Effector CD8-positive, alpha-beta T cell (primary cell): Measurements from ENCODE around the gene DDOST.
A peak's percentile ranks its signal among the peaks of the same experiment; 100 is the strongest.

Source experiments
- DNase-seq: peaks from one replicate; lab custom pipeline; 2025; lab: John Stamatoyannopoulos, UW
- total RNA-seq, 4 experiments: gene quantifications; one replicate each; lab custom pipeline; 2026; lab: John Stamatoyannopoulos, UW

Gene DDOST
- 143 to 245 (median 150) reads per million in 4 experiments for total RNA-seq

DNA sequence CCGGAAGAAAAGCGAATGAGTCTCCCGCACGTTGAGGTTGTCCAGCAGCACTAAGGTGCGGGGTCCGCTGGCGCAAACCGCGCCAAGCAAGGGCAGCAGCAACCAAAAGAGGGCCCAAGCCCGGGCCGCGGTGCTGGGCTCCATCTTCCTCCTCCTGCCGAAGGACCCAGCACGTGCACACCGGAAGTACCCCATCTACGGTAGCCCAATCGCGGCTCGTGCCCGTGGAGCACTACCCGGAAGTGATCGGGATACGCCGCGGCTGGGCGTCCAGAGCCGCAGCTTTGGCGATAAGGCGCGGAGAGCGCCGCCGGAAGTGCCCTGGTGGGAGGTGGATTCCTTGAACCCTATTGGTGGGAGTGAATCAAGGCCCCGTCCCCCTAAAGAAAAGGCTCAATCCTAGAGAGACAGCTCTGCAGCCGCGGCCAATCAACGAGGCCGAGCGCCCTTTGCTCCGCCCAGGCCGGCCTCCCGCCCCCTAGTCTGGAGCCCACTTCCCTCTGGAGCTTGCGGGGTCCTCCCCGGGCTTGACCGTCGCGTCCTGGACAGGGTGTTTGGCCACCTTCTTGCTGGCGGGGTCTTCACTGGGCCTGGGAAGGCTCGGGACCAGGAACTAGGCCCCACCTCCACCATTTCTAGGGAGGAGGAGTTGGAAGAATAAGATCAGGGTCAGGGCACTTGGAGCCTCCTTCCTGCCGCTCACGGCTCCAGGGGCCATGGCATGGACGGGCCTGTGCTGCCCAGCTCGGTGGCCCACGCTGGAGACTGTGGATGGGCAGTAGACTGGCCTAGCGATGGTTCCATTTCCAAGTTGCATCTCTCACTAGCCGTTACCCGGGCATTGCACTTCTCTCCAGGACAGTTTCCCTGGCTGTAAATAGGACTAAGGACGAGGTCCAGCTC is at the start of gene DDOST:
DDOST (minus strand) TSS at position 163 of the 903 bp plus-strand sequence; CDS start at position 144, 19 bp downstream.
- peak; percentile 89 for DNase-seq

DNA sequence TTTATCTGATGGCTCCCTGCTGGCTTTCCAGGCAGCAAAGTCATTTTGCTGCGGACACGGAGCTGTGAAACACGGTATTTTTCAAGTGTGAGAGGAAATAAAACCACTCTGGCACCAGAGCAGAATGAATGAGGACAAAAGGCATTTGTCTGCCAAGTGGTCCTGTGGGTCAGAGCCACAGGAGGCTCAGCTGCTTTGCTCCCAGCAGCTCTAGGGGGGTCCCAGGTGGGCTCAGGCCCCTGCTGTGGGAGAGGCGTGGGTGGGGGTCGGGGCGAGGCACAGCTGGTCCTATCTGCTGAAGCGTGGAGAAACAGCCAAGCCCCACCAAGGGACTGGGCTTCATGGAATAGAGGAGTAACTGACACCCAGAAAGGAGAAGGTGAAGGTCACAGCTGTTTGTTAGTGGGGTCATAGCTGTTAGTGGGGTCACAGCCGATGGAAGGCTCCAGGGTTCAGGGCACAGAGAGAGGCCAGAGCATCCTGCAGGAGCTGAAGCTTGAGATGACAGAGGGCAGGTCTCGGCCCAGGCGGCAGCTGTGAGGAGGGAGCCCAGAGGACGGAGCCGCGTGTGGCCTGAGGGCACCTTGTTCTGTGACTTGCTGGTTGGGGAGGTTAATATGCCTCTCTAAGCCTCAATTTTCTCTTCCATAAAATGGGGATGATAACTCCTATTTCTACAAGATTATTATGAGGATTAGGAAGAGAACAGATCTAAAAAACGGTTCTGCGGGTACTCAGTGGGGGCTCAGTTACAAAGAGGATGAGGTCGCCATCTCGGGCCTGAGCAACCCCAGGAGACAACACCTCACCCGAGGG is 49.5 kb upstream of the DDOST start:
- no peak for DNase-seq

DNA sequence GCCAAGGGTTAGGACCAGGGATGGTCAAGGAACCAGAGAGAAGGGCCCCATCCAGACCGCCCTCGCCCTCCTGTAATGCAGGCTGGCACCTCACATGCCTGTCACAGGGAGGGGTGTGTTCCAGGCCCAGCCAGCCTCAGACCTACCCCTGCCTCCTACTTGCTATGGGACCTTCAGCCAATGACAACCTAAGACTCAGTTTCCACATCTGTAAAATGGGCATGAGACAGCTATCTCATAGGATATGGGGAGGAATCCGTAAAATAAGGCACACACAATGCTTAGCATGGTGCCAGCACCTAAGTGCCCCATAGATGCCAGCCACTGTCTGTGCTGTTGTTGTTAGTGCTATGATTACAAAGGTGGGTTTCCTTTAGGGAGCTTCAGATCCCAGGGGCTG is 48.7 kb upstream of the DDOST start:
- no peak for DNase-seq

DNA sequence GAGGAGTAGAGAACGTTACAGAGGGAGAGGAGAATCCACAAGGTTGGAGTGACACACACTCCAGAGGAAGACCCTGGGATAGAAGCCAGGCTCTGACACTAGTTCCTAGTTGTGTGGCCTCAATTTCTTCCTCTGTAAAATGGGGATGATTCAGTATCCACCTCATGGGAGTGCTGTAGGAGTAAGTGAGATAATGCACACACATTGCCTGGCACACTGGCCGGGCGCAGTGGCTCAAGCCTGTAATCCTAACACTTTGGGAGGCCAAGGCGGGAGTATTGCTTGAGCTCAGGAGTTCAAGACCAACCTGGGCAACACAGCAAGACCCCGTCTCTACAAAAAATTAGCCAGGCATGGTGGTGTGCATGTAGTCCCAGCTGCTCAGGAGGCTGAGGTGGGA is 47.7 kb upstream of the DDOST start:
- DNase-seq = no peak

DNA sequence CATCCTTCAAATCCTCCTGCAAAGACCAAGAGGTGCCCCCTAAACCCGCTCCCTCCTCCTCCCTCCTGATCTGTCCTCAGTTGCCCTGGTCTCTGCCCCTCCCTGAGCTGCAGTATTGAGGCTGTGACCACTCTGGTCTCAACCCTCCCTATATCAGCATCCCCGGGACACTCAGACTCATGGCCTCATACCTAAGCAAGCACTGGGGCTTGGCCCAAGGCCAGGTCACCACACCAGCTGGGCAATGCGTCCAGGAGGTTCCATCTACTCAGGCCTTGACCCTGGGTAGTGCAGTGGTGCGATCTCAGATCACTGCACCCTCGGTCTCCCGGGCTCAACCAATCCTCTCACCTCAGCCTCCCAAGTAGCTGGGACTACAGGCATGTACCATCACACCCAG is 46.9 kb upstream of the DDOST start:
- DNase-seq = no peak

DNA sequence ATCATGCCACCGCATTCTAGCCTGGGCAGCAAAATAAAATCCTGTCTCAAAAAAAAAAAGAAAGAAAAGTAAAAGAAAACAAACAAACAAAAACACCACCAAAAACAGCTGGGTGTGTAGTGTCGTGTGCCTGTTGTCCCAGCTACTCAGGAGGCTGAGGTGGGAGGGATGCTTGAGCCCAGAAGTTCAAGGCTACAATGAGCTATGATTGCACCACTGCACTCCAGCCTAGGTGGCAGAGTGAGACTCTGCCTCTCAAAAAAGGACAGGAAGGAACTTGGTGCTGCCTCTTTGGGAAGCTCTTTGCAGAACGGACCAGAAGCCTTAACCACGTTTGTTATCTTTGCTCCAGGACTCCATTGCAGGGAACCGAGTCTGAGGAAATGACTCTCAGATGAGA is 45.7 kb upstream of the DDOST start:
- DNase-seq = no peak

DNA sequence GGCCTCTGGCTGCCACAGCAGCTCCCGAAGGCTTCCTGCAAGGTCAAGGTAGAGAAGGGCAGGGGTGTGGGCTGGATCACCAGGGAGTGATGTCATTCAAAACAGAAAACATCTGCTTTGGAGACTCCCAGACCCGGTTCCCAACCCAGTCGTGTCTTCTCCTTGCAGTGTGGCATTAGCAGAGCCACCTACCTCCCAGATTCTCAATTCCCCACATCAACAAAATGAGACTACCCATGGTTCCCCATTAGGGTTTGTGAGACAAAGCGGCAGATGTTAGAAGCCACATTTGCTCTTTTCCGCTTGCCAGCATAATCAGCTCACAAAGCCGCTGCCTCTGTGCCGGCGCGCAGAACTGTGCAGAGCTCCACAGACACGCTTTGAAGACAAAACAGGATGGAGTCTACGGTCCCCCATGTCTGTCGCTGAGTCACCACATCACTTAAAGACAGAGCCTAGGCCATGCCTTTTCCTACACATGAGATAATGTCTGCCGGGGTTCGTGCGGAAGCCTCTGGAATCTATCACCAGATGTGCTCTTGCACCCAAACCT is 44.1 kb upstream of the DDOST start:
- DNase-seq = no peak

DNA sequence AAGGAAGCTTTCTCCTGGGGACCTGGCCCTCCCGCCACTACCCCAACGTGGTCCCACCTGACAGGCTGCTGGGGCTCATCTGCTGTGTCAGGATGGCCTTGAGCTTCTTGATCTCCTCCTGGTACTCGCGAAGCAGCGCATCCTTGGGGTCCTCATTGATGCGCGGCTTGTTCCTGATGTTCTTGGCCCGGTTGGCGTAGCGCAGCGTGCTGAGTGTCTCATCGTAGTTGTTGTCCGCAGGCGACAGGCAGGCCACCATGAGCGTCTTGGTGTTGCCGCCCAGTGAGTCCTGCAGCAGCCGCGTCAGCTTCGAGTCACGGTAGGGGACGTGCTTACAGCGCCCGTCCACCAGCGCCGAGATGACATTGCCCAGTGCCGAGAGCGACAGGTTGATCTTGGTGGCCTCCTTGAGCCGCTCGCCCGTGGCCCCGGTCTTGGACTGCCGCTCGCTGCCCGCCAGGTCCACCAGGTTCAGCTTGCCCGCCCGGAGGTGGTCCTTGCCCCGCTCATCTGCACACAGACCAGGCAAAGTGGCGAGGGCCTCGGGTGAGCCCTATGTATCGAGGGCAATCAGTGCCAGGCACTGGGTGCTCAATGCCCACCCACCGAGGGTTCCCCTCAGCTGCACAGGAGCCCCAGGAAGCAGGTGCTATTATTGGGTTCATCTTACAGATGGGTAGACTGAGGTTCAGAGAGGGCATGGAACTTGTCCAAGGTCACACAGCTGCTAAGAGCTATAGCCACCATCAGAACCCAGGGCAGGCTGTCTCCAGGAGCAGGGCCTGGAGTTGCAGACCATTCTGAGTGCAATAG is 43.4 kb upstream of the DDOST start:
- no peak for DNase-seq

DNA sequence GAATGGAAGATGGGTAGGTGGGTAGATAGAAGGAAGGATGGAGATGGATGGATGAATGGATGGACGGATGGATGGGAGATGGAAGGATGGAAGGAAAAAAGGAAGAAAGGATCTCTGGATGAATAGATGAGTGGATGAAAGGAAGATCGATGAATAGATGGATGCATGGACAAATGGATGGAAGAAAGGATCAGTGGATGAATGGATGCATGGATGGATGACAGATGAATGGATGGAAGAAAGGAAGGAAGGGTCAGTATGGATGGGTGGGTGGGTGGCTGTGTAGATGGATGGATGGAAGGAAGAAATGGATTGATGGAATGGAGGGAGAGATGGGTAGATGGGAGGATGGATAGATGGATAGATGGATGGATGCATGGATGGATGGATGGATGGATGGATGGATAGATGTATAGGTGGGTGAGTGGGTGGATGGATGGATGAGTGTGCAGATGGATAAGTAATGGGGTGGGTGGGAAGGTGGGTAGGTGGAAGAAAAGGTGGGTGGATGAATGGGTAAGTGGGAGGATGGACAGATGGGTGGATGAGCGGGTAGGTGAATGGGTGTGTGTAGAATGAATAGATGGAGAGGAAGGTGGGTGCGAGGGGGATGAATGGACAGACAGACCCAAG is 42.1 kb upstream of the DDOST start:
- DNase-seq = no peak

DNA sequence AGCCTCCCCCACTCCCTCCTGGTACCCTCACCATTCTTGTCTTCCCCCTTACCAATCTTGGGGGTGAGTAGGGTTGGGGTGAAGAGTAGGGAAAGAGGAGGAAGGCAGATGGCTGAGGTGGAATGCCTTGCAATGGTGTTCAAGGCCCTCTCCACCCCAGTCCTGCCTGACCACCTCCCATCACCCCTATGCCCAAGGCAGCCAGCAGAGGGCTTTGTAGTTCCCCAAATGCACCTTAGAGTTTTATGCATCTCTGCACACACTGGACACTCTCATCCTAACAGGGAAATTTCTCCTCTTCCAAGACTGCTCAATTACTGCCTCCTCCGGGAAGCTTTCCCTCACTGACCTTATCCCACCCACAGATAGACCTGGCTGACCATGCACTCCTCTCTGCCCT is 41.2 kb upstream of the DDOST start:
- DNase-seq = no peak

DNA sequence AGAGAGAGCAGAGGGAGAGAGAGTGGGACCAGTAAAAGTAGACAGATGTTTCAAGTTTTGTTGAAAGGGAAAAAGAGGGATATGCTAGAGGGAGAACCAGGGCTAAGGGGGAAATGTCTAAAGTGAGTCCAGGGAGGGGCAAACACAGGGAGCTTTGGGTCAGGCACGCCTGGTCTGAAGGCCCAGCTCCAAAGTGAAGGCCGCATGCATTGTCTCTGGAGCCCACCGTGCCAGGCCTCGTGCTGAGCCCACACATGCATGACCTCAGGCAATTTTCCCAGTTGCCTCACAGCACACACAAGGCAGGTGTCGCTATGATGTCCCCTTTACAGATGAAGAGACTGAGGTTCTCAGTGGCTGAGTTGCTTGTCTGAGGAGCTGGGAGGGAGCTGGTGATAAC is 40.7 kb upstream of the DDOST start:
- no peak for DNase-seq

DNA sequence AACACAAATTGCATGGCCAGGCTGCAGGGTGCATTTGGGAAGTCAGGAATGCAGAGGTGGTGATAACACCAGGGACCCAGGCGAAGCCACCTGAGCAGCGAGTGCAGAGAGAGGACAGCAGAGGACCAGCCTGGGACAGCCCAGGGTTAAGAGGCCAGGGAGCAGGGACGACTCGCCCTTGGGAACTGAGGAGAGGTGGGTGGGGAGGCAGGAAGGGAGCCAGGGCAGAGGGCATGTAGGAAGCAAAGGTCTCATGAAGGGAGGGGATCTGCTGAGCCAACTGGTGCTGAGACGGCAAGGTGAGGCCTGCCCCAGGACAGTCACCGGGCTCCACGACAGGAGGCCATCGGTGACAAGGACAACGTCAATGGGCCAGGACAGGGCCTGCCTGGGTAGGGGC is 40.3 kb upstream of the DDOST start:
- DNase-seq = no peak

DNA sequence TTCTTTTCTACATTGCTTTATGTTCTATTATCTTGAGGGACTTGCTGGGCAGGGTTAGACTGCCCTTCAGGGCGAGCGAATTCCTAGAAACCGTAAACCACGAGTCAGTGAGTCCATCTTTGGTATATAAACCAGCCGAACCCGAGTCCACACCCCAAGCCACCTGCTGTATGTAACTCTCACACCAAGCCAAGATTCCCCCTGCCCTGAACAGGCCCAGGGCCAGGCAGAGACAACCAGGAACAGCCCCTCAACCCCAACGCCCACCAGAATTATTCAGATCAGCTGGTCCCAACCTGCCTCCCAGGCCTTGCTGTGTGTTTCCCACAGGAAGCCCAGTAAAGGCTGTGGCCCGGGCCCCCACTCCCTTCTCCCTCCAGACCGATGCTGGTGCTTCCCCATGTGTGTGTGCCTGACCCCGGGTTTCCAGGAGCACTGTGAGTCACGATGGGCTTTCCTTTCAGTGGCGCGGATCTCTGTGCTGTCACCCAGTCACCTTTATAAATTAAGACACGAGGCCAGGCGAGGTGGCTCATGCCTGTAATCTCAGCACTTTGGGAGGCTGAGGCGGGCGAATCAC is 39.6 kb upstream of the DDOST start:
- DNase-seq = no peak

DNA sequence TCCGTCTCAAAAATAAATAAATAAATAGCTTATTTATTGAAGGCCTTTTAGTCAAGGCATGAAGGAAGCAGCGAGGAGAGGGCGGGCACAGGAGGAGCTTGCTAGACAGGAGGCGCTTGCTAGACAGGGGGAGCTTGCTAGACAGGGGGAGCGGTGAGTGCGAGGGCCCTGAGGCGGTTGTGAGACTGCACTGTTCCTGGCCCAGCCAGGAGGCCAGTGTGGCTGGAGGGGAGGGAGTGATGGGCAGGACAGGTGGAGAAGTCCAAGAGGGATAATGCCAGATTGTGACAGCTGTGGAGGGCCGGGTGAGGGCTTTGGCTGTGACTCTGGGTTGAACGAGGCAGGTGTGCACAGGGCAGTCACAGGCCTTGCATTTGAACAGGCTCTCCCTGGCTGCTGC is 38.4 kb upstream of the DDOST start:
- DNase-seq = no peak

DNA sequence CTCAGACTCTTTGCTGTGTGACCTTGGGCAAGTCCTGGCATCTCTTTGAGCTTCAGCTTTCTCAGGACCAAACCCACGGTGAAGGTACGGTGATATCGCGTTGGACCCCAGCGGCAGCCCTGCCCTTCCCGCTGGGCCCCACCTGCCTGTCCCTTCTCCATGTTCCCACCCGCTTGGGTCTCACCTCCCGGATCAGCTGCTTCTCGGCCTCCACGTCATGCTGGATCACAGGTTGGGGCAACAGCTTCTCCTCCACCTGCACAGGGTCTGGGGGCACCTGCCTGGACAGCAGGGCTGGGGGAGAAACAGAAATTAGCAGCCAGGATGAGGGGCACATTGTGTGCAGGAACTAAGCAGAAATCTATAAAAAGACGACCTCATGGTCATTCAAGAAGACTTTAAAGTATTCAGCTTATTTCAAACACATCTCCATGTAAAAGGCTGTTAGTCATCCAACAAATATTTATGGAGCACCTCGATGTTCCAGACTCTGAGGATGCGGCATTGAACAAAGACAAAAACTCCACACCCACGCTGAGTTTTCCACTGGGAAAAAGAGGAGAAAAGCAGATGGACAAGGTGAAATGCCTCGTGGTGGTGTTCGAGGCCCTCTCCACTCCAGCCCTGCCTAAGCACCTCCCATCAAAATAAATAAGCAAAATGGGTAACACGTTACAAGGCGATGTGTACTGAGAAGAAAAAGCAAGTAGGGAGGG is 37.2 kb upstream of the DDOST start:
- DNase-seq = no peak

DNA sequence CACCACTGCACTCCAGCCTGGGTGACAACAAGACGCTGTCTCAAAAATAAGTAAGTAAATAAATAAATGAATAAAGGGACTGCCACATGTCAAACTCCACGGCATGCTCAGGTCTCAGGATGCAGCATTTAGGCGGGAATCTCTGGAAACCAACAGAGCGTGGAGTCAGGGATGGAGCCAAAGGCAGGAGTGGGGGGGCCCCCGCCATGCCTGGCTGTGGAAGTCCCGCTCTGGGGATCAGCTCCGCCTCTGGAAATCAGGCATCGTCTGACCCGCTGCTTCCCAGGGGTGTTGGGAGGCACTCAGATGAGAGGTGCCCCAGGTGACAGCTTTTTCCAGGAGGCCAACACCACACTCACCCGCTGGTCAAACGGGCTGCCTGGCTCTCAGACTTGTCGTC is 36.4 kb upstream of the DDOST start:
- DNase-seq = no peak

DNA sequence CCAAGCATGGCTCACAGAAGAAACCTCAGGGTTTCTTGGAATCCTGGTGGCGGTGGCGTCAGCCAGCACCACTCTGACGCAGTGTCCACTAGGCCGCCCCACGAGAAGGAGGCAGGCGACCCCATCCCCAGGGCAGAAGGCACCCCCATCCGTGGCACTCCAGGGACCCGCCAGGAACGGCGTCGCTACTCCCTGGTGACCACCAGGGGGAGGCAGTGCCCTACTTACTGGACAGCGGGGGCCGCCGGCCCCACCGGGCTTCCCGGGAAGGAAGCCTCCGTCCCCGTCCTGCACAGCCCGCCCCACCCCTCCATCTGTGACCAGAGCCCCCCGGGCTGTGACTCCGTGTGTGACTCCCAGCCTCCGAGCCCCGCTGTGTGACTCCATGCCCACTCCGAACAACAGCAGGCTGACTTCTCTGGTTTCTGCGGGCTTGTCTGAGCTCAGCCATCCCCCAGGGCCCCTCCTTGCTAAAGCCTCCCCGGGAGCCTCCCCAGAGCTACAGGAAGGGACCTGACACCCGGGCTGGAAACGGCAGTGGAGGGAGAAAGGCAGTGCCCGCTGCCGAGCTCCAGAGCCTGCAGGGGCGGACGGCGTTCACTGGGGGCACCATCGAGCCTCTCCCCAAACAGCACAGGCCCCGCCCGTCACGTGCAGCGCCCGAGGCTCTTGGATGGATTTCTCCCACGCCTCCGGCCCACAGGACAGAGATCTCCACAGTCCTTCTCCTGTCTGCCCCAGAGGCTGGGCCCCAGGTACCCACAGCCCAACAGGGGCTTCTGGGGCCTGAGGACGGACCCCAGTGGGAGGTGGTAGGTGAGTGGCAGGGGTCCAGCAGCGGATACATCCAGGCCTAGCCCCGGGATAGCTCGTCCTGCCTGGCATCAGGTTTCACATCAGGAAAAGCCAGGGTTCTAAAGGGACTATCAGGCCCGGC is 35.5 kb upstream of the DDOST start:
- DNase-seq = peak; percentile 56

DNA sequence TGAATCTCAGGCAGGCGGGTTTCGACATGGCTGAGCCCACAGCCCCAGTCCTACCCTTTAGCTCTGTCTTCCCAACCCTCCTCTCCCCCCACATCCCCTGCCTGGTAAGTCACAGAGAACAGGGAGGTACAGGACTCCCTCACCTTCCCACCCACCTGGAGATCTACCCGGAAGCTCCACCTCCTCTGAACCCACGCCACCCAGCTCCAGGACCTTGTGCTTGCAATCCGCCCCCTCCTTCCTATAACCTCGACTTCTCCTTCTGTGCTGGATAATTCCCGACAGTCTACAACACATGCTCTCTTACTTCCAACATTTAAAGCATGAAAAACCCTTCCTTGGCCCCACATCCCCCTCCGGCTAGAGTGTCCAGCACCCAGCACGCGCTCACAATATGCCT is 34.3 kb upstream of the DDOST start:
- no peak for DNase-seq

DNA sequence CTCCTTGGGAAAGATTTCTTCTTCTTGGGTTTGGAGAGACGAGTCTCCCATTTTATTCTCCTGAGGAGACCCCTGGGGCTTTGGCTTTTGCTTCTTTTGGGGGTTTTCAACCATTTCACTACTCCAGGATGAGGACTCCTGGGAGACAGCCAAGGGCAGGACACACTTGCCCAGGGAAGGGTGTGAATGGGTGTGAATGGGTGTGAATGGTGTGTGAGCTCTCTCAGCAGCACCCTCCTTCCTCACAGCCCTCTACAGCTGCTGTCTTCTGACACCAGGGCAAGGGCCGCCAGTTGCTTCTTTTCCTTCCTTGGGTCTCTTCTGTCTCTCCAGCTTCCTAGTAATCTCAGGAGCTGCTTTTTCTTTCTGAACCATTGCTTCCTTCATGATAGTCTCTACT is 32.5 kb upstream of the DDOST start:
- DNase-seq = no peak
